Thyroid gland (tissue), 4 donors: ENCODE measurements around the gene DIS3L. TPM values are rescaled to one million over a fixed set of nuclear protein-coding genes. Genes with fewer than 3 reads are reported as not detected.

Experiments
- DNase-seq, 2 donors: peaks; one replicate each; pipeline ENCODE4 v3.0.0-alpha.2; 2019
- H3K27ac ChIP-seq, 3 donors: fragments of 200-600 bp; sonication (generic); 1 replicate in 2 of 3; 2 replicates in 1 of 3; pipeline ENCODE4 v1.5.1; 2016 to 2019; ENCODE audit warnings: mild to moderate bottlenecking in 1 of 3, moderate library complexity in 1 of 3
- H3K27me3 ChIP-seq: fragments of 200-600 bp; sonication (generic); one replicate; pipeline ENCODE4 v1.5.1; 2019
- H3K36me3 ChIP-seq, 2 donors: fragments of 200-600 bp; sonication (generic); one replicate each; pipeline ENCODE4 v1.5.1; 2016 to 2019
- H3K4me1 ChIP-seq, 2 donors: fragments of 200-600 bp; sonication (generic); one replicate each; pipeline ENCODE4 v1.5.1; 2017 to 2019
- H3K4me3 ChIP-seq, 3 donors: fragments of 200-600 bp; sonication (generic); replicated peaks in 1 of 3; 1 replicate in 2 of 3; 2 replicates in 1 of 3; pipeline ENCODE4 v1.5.1; 2016; ENCODE audit warnings: mild to moderate bottlenecking in 1 of 3
- H3K9me3 ChIP-seq: fragments of 200-600 bp; sonication (generic); one replicate; pipeline ENCODE4 v1.5.1; 2017
- POLR2A ChIP-seq, 2 donors: fragments of 450-650 bp; IDR thresholded peaks; one replicate each; pipeline ENCODE4 v1.6.1; 2017; ENCODE audit warnings: antibody characterized with exemption in 2 of 2, mild to moderate bottlenecking in 2 of 2, moderate library complexity in 1 of 2
- WGBS, 2 donors: methylation state at CpG; one replicate each; pipeline ENCODE4 v1.1.5; 2017; 5-methylcytosine and 5-hydroxymethylcytosine counted together
- intact Hi-C: fragments of 100-400 bp; cut with DNase I; formaldehyde crosslinking; loops from one replicate; pipeline ENCODE4 v1.15.1; 2023
- total RNA-seq, 4 donors: library from RNA; depleted of rRNA; stranded (reverse); fragments of >200 nt; gene quantifications; one replicate each; pipeline ENCODE4 v1.2.3, GENCODE V29; 2016
- TF ChIP-seq, protein P1 (sequence below), 6 experiments: fragments of 200-600 bp in 3 of 6; fragments of 450-650 bp in 3 of 6; sonication (generic) in 3 of 6; IDR thresholded peaks; one replicate each; pipeline ENCODE4 v1.5.1; 2016 to 2019; ENCODE audit warnings: antibody characterized with exemption in 6 of 6, mild to moderate bottlenecking in 2 of 6, inconsistent platforms in 1 of 6, moderate library complexity in 1 of 6

DIS3L gene
- total RNA-seq, 4 donors from 2014 or later = 20.8 to 49.8 (median 37.8) TPM

DNA sequence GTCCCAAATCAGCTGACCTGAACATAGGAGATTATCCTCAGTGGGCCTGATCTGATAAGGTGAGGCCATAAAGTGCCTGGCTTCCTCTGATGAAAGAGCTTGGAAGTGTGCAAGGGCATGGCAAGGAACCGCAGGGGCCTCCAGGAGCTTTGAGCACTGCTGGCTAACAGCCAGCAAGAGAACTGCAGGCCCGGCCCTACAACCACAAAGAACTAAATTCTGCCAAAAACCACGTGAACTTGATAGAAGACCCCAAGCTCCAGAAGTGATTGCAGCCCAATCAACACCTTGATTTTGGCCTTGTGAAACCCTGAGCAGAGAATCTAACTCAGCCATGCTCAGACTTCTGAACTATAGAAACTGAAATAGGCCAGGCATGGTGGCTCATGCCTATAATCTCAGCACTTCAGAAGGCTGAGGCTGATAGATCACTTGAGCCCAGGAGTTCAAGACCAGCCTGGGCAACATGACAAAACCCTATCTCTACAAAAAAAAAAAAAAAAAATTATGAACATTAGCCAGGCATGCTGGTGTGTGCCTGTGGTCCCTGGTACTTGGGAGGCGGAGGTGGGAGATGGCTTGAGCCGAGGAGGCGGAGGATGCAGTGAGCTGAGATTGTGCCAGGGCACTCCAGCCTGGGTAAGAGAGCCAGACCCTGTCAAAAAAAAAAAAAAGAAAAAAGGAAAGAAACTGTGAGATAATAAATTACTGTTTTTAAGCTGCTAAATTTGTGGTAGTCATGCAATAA lies 7.7 kb upstream of the DIS3L start:
- Histone ChIP-seq H3K4me1 (no peaks in the 10 kb centered on the region), H3K9me3 (no peaks in the 10 kb centered on the region), H3K27ac (no peak overlapping the region), H3K4me3 (no peak overlapping the region), H3K36me3 (no peaks in the 10 kb centered on the region), H3K27me3 (no peaks in the 10 kb centered on the region)
- WGBS, 2 donors = 63 to 77% methylated on average over 6 of the region's 6 CpGs
- intact Hi-C loops = loop anchor here (10.0 kb wide), 1 partner anchor 301 kb away; no protein-coding TSS in a partner anchor
- TF ChIP-seq, protein P1, sequence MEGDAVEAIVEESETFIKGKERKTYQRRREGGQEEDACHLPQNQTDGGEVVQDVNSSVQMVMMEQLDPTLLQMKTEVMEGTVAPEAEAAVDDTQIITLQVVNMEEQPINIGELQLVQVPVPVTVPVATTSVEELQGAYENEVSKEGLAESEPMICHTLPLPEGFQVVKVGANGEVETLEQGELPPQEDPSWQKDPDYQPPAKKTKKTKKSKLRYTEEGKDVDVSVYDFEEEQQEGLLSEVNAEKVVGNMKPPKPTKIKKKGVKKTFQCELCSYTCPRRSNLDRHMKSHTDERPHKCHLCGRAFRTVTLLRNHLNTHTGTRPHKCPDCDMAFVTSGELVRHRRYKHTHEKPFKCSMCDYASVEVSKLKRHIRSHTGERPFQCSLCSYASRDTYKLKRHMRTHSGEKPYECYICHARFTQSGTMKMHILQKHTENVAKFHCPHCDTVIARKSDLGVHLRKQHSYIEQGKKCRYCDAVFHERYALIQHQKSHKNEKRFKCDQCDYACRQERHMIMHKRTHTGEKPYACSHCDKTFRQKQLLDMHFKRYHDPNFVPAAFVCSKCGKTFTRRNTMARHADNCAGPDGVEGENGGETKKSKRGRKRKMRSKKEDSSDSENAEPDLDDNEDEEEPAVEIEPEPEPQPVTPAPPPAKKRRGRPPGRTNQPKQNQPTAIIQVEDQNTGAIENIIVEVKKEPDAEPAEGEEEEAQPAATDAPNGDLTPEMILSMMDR (IDR thresholded peaks at IDR 0.05) = no peak
- no peak for TF ChIP-seq POLR2A (IDR thresholded peaks at IDR 0.05)
- peak; percentile 12 to 31 for DNase-seq

DNA sequence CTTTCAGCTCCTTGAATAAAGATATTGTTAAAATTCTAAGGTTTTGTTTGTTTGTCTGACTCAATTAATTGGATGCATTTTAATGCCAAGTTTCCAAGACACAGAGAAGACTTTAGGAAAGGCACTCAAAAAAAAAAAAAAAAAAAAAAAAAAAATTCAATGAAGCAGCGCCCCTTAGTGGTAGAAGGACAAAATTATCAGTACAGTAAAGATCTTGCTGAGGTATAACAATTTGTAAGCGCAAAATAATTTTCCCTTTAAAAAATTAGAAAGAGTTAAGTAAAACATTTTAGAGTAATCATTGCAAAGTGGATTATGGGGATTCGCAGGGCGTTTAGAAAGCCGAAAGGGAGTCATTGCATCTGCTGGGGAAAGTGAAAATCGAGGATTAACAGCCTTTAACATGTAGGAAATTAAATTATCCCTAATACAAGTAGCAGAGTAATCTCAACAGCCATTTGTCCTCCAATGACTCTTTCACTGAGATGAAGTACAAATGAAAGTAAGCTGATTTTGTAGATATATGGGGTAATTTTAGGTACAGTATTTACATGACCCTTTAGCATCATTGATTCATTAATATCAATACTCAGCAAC lies 5.8 kb upstream of the DIS3L start:
- no peak overlapping the region for H3K27ac ChIP-seq
- peaks cover 6 to 9% of the 10 kb centered on the region in 2 donors for H3K4me1 ChIP-seq
- H3K27me3 ChIP-seq = no peaks in the 10 kb centered on the region
- intact Hi-C loops = loop anchor here (10.0 kb wide), 1 partner anchor 303 kb away; no protein-coding TSS in a partner anchor
- no peaks in the 10 kb centered on the region for H3K36me3 ChIP-seq
- no peak for TF ChIP-seq POLR2A (IDR thresholded peaks at IDR 0.05)
- TF ChIP-seq, protein P1 (IDR thresholded peaks at IDR 0.05) = peak in 5 of 6 experiments; percentile 12 to 84 (median 56)
- 15 to 19% methylated on average over 6 of the region's 6 CpGs for WGBS, 2 donors
- no peak for DNase-seq
- H3K9me3 ChIP-seq = no peaks in the 10 kb centered on the region
- H3K4me3 ChIP-seq = no peak overlapping the region

DNA sequence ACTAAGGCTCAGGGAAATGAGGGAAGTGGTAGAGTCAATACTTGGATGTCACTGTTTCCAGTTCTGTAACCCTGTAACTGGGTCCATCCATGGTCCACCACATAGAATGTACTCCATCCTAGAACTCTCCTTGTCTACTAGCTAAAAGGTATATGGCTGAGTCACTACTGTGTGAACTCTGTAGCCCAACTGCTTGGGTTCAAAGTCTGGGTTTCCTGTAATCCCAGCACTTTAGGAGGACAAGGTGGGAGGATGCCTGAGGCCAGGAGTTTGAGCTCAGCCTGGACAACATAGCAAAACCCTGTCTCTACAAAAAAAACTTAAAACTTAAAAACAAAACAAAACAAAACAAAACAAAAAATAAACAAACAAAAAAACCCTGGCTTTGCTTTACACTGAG lies 5.3 kb upstream of the DIS3L start:
- H3K9me3 ChIP-seq = no peaks in the 10 kb centered on the region
- no peak for TF ChIP-seq POLR2A (IDR thresholded peaks at IDR 0.05)
- TF ChIP-seq, protein P1 (IDR thresholded peaks at IDR 0.05) = no peak
- no peak for DNase-seq
- intact Hi-C loops = loop anchor here (10.0 kb wide), 1 partner anchor 303 kb away; no protein-coding TSS in a partner anchor
- no peak overlapping the region for H3K4me3 ChIP-seq
- H3K4me1 ChIP-seq = peaks cover 10 to 11% of the 10 kb centered on the region in 2 donors
- H3K36me3 ChIP-seq = no peaks in the 10 kb centered on the region
- H3K27ac ChIP-seq = no peak overlapping the region
- H3K27me3 ChIP-seq = no peaks in the 10 kb centered on the region

DNA sequence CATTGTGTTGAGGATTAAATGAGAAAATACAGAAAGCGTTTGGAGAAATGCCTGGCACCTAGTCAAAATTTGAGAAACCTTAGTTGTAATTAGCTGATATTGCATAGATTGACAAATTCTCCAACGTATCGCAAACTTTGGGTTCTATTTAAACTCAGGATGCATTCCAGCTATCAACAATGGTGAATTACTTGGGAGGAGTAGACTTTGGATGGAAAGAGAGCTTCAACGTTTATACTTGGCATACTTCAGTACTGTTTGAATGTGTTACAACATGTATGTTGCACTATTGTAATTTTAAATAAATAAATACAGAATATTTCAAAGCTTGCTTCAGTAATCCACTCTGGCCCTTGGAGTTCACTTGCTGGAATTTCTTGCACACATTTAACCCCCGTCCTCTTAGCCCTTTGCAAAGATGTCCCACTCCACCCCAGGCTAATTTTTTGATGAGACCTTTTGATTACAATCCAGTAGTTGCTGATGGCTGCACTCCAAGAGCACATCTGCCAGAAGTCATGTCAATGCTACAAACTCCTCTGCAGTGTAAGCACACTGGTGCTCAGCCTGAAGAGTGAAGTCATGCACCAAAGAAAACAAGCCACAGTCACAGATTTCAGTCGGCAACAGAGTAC lies 4.7 kb upstream of the DIS3L start:
- Histone ChIP-seq H3K27ac (no peak overlapping the region), H3K36me3 (no peaks in the 10 kb centered on the region), H3K27me3 (no peaks in the 10 kb centered on the region), H3K4me1 (peaks cover 10 to 11% of the 10 kb centered on the region in 2 donors), H3K9me3 (no peaks in the 10 kb centered on the region), H3K4me3 (no peak overlapping the region)
- DNase-seq = no peak
- intact Hi-C loops = loop anchor here (10.0 kb wide), 1 partner anchor 304 kb away; no protein-coding TSS in a partner anchor
- TF ChIP-seq POLR2A (IDR thresholded peaks at IDR 0.05) = no peak
- TF ChIP-seq, protein P1 (IDR thresholded peaks at IDR 0.05) = no peak
- WGBS, 2 donors = 66 to 69% methylated on average over 6 of the region's 6 CpGs
